ENCODE results near the gene WDR46.

WDR46 gene

DNA sequence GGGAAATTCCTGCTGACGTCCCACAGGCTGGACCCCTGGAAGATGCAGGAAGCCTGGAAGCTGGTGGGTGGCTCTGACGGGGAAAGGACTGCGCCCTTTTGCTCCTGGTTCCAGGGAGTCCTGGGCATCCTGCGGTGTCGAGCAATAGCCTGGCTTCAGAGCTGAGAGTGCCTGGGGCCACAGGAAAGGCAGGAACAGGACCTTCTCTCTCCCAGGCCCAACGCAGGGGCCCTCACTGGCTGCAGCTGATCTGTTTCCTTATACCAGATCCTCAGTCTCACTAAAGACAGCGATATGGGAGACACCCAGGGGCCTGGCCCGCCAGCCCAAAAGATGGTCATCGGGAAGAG, 10.7 kb downstream of the WDR46 start:
- CTCF ChIA-PET, result interaction anchor here (0.6 to 2.7 kb wide), 12 partner anchors 11 to 293 kb away, joined by 3 to 13 read pairs (median 5); partner anchors contain the start of genes PFDN6, RGL2 and WDR46
- H3K36me3 ChIP-seq (ENCODE audit: control insufficient read depth in 2 of 2, insufficient read depth in 1 of 2, low read length in 2 of 2), result peaks cover 26 to 85% of the 10 kb centered on the region in 2 experiments
- H3K27ac ChIP-seq (ENCODE audit: extremely low read depth, low read depth, low read length), result no peak overlapping the region
- peak; percentile 70 for TF ChIP-seq IKZF3 (tag by site-specific recombination; IDR thresholded peaks at IDR 0.05)
- TF ChIP-seq ZIC2 (tag by site-specific recombination; IDR thresholded peaks at IDR 0.05), result 0 out of 2 replicates have a peak, but pooled peaks have one; percentile 39
- no peak for TF ChIP-seq KLF10 (tag by site-specific recombination; IDR thresholded peaks at IDR 0.05)
- no peak overlapping the region for H3K4me3 ChIP-seq (ENCODE audit: low read depth, low read length)
- POLR2A ChIA-PET, result interaction anchor here (1.7 to 6.5 kb wide), 8 partner anchors 11 to 307 kb away, joined by 6 to 92 read pairs (median 22); partner anchors contain the start of genes CUTA, PFDN6, RGL2 and WDR46
- no peaks in the 10 kb centered on the region for H3K9me3 ChIP-seq (ENCODE audit: control insufficient read depth, insufficient read depth, low read depth, low read length)
- peaks cover 30% of the 10 kb centered on the region for H3K4me1 ChIP-seq (ENCODE audit: control insufficient read depth, insufficient read depth, low read length)

DNA sequence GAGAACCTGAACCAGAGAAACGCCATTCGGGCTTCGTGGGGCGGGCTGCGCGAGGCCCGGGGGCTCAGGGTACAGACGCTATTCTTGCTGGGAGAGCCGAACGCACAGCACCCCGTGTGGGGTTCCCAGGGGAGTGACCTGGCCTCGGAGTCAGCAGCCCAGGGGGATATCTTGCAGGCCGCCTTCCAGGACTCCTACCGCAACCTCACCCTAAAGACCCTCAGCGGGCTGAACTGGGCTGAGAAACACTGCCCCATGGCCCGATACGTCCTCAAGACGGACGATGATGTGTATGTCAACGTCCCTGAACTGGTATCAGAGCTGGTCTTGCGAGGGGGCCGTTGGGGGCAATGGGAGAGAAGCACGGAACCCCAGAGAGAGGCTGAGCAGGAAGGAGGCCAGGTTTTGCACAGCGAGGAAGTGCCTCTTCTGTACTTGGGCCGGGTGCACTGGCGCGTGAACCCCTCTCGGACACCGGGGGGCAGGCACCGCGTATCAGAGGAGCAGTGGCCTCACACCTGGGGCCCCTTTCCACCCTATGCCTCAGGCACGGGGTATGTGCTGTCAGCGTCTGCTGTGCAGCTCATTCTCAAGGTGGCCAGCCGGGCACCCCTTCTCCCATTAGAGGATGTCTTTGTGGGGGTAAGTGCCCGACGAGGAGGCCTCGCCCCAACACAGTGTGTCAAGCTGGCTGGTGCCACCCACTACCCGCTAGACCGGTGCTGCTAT, 11.2 kb downstream of the WDR46 start:
- Histone ChIP-seq H3K36me3 (ENCODE audit: control insufficient read depth in 2 of 2, insufficient read depth in 1 of 2, low read length in 2 of 2) (peaks cover 23 to 88% of the 10 kb centered on the region in 2 experiments), H3K9me3 (ENCODE audit: control insufficient read depth, insufficient read depth, low read depth, low read length) (no peaks in the 10 kb centered on the region), H3K27ac (ENCODE audit: extremely low read depth, low read depth, low read length) (peak overlapping the region; percentile 79), H3K4me3 (ENCODE audit: low read depth, low read length) (peak overlapping the region; percentile 56), H3K4me1 (ENCODE audit: control insufficient read depth, insufficient read depth, low read length) (peaks cover 31% of the 10 kb centered on the region)
- POLR2A ChIA-PET, result interaction anchor here (0.7 to 6.5 kb wide), 28 partner anchors 12 to 306 kb away, joined by 3 to 92 read pairs (median 6); partner anchors contain the start of genes BAK1, CUTA, PFDN6 and RGL2
- 0 out of 2 replicates have a peak, but pooled peaks have one; percentile 9 for TF ChIP-seq ZNF23 (tag by site-specific recombination; IDR thresholded peaks at IDR 0.05; ENCODE audit: borderline replicate concordance)
- no peak for TF ChIP-seq ZBTB49 (tag by site-specific recombination; IDR thresholded peaks at IDR 0.05; ENCODE audit: low read depth)
- peak; percentile 48; the same call in 1 of the 2 replicates for TF ChIP-seq SP3 (tag by site-specific recombination; IDR thresholded peaks at IDR 0.05)
- TF ChIP-seq, protein P1, sequence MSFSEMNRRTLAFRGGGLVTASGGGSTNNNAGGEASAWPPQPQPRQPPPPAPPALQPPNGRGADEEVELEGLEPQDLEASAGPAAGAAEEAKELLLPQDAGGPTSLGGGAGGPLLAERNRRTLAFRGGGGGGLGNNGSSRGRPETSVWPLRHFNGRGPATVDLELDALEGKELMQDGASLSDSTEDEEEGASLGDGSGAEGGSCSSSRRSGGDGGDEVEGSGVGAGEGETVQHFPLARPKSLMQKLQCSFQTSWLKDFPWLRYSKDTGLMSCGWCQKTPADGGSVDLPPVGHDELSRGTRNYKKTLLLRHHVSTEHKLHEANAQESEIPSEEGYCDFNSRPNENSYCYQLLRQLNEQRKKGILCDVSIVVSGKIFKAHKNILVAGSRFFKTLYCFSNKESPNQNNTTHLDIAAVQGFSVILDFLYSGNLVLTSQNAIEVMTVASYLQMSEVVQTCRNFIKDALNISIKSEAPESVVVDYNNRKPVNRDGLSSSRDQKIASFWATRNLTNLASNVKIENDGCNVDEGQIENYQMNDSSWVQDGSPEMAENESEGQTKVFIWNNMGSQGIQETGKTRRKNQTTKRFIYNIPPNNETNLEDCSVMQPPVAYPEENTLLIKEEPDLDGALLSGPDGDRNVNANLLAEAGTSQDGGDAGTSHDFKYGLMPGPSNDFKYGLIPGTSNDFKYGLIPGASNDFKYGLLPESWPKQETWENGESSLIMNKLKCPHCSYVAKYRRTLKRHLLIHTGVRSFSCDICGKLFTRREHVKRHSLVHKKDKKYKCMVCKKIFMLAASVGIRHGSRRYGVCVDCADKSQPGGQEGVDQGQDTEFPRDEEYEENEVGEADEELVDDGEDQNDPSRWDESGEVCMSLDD (tag by site-specific recombination; IDR thresholded peaks at IDR 0.05), result 0 out of 2 replicates have a peak, but pooled peaks have one; percentile 12
- peak; percentile 49; the same call in 1 of the 2 replicates for TF ChIP-seq CTCF (tag by site-specific recombination; IDR thresholded peaks at IDR 0.05)
- TF ChIP-seq ZNF560 (tag by site-specific recombination; IDR thresholded peaks at IDR 0.05; ENCODE audit: borderline replicate concordance), result no peak
- no peak for TF ChIP-seq GLI2 (tag by site-specific recombination; IDR thresholded peaks at IDR 0.05; ENCODE audit: borderline replicate concordance, low read depth)
- TF ChIP-seq ZNF654 (tag by site-specific recombination; IDR thresholded peaks at IDR 0.05; ENCODE audit: low read depth), result no peak
- TF ChIP-seq ZBTB21 (tag by site-specific recombination; IDR thresholded peaks at IDR 0.05), result no peak
- no peak for TF ChIP-seq ZNF302 (tag by site-specific recombination; IDR thresholded peaks at IDR 0.05; ENCODE audit: low read depth)
- TF ChIP-seq ZBTB20 (tag by site-specific recombination; IDR thresholded peaks at IDR 0.05), result peak; percentile 11
- no peak for TF ChIP-seq PRDM1 (tag by site-specific recombination; IDR thresholded peaks at IDR 0.05)
- no peak for TF ChIP-seq AEBP2 (tag by site-specific recombination; IDR thresholded peaks at IDR 0.05; ENCODE audit: borderline replicate concordance)
- no peak for TF ChIP-seq ZNF394 (tag by site-specific recombination; IDR thresholded peaks at IDR 0.05; ENCODE audit: borderline replicate concordance)
- CTCF ChIA-PET, result interaction anchor here (0.6 to 2.5 kb wide), 27 partner anchors 9 to 354 kb away, joined by 3 to 22 read pairs (median 5); partner anchors contain the start of genes CUTA, PFDN6 and WDR46

All from HEK293 (cell line).